ENCODE results near the gene AIF1.

The AIF1 gene

DNA sequence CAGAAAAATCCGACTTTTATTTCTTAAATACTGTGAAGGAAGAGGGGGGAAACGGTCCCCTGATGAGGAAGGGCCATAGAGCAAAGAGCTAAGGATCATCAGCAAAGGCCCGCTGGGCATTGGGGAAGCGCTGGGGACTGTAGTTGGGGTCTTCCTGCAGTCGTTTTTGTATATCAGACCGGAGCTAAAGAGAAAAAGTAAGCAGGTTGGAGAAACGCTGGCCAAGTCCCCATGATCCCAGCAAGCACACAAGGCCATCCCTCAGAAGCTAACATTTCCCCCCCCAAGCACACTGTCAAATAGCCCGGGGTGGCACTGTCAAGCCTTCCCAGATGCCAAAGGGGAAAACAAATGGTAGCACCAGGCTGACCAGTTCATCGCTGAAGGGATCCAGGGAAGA is 24.0 kb downstream of the AIF1 start:
- H3K27me3 ChIP-seq (ENCODE audit: insufficient read depth, low read depth, severe bottlenecking), result no peaks in the 10 kb centered on the region
- TF ChIP-seq, protein P1, sequence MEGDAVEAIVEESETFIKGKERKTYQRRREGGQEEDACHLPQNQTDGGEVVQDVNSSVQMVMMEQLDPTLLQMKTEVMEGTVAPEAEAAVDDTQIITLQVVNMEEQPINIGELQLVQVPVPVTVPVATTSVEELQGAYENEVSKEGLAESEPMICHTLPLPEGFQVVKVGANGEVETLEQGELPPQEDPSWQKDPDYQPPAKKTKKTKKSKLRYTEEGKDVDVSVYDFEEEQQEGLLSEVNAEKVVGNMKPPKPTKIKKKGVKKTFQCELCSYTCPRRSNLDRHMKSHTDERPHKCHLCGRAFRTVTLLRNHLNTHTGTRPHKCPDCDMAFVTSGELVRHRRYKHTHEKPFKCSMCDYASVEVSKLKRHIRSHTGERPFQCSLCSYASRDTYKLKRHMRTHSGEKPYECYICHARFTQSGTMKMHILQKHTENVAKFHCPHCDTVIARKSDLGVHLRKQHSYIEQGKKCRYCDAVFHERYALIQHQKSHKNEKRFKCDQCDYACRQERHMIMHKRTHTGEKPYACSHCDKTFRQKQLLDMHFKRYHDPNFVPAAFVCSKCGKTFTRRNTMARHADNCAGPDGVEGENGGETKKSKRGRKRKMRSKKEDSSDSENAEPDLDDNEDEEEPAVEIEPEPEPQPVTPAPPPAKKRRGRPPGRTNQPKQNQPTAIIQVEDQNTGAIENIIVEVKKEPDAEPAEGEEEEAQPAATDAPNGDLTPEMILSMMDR (IDR thresholded peaks at IDR 0.05; ENCODE audit: low read depth, low read length), result no peak
- no peaks in the 10 kb centered on the region for H3K9me3 ChIP-seq (ENCODE audit: severe bottlenecking)
- peak overlapping the region; percentile 33 for H3K27ac ChIP-seq
- no peak overlapping the region for H3K4me3 ChIP-seq (ENCODE audit: low read depth, low read length)
- H3K36me3 ChIP-seq, result peaks cover 96% of the 10 kb centered on the region
- no peak for DNase-seq

DNA sequence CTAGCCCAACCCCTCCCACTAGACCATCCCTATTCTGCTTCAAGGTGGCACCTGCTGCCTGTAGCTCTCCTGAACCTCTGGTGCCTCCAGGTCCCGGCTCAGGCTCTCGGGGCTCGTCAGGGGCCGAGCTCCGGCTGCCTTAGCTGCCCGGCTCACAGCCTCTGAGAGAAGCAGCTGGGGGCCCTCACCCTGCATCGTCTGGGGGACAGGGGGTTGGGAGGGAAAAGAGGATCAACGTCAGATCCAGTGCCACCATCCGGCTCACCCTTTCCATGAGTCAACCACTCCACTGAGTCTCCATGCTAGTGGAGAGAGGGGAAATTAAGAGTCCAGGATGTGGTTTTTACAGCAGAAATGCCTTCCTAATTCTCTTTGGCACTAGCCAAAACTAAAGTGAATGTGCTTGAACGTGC is 24.4 kb downstream of the AIF1 start:
- Histone ChIP-seq H3K4me3 (ENCODE audit: low read depth, low read length) (no peak overlapping the region), H3K9me3 (ENCODE audit: severe bottlenecking) (no peaks in the 10 kb centered on the region), H3K27ac (peak overlapping the region; percentile 33), H3K27me3 (ENCODE audit: insufficient read depth, low read depth, severe bottlenecking) (no peaks in the 10 kb centered on the region), H3K36me3 (peaks cover 96% of the 10 kb centered on the region)
- TF ChIP-seq, protein P1 (IDR thresholded peaks at IDR 0.05; ENCODE audit: low read depth, low read length), result no peak
- peak; percentile 68 for DNase-seq

- no peak overlapping the region for H3K4me3 ChIP-seq (ENCODE audit: low read depth, low read length)
- H3K36me3 ChIP-seq, result peaks cover 96% of the 10 kb centered on the region
- no peak overlapping the region; the same call in 1 of the 2 replicates for H3K27ac ChIP-seq
- no peaks in the 10 kb centered on the region for H3K9me3 ChIP-seq (ENCODE audit: severe bottlenecking)
- H3K27me3 ChIP-seq (ENCODE audit: insufficient read depth, low read depth, severe bottlenecking), result no peaks in the 10 kb centered on the region
- TF ChIP-seq, protein P1 (IDR thresholded peaks at IDR 0.05; ENCODE audit: low read depth, low read length), result no peak
- DNase-seq, result no peak
These were observed 25.6 kb downstream of the AIF1 start for GRCh38 chr6:31640612-31641011.

- Histone ChIP-seq H3K27ac (no peak overlapping the region), H3K27me3 (ENCODE audit: insufficient read depth, low read depth, severe bottlenecking) (no peaks in the 10 kb centered on the region), H3K36me3 (peaks cover 96% of the 10 kb centered on the region), H3K4me3 (ENCODE audit: low read depth, low read length) (no peak overlapping the region), H3K9me3 (ENCODE audit: severe bottlenecking) (no peaks in the 10 kb centered on the region)
- TF ChIP-seq, protein P1 (IDR thresholded peaks at IDR 0.05; ENCODE audit: low read depth, low read length), result no peak
- no peak for DNase-seq
These were observed 26.3 kb downstream of the AIF1 start for GRCh38 chr6:31641370-31641769.

DNA sequence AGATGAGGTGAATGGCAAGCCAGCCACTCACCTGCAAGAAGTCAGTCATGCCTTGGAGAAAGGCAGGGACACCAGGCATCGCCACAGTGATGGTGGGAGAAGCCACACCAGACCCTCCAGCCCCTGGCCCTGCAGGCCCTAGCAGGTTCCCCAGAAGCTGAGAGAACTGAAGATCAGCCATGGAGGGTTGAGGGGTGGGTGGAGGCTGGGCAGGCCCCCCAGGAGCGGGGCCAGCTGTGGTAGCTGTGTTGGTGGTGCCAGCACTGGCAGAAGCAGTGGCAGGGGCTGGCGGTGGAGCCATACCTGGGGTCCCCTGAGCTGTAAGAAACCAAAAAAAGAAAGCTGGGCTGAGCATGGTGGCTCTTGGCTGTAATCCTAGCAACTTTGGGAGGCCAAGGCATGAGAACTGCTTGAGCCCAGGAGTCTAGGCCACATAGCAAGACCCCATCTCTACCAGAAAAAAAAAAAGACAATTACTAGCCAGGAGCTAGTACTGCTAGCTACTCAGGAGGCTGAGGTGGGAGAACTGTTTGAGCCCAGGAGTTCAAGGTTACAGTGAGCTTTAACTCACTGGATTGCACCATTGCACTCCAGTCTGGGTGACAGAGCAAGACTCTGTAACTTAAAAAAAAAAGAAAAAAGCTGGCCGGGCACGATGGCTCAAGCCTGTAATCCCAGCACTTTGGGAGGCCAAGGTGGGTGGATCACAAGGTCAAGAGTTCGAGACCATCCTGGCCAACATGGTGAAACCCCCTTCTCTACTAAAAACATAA is 27.9 kb downstream of the AIF1 start:
- Histone ChIP-seq H3K27ac (no peak overlapping the region), H3K36me3 (peaks cover 97% of the 10 kb centered on the region), H3K27me3 (ENCODE audit: insufficient read depth, low read depth, severe bottlenecking) (no peaks in the 10 kb centered on the region), H3K4me3 (ENCODE audit: low read depth, low read length) (no peak overlapping the region), H3K9me3 (ENCODE audit: severe bottlenecking) (no peaks in the 10 kb centered on the region)
- DNase-seq, result no peak
- TF ChIP-seq, protein P1 (IDR thresholded peaks at IDR 0.05; ENCODE audit: low read depth, low read length), result no peak
